Measurements from ENCODE around the gene PRKN. TPM values are rescaled to one million over a fixed set of nuclear protein-coding genes. Genes with fewer than 3 reads are reported as not detected.

Gene PRKN
- total RNA-seq, 1 donor from 2014 or later, result 2.8 TPM

DNA sequence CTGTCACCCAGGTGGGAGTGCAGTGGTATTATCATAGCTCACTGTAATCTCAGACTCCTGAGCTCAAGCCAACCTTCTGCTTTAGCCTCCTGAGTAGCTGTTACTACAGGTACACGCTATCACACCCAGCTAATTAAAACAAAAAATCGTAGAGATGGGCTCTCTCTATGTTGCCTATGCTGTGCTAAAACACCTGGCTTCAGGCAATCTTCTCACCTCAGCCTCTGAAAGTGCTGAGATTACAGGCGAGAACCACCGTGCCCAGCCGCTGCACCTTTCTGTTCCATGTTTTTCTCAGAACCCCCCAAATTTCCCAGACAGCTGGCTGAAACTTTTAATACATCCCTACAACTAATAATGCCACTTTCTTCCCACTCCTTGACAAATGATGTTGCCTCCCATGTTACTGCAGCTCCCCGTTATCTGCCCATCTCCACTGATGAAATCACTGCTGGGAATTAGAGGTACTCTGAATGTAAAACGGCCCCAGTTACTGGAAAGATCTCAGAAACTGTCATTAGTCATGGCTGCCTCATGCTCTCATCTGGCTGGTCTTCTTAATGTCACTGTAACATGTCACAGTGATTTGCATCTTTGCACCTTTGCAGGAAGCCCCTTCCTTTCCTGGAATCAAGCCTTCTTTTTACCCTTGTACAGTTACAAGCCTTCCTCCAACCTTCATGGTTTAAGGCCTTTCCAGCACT, 697.5 kb downstream of the PRKN start:
- Histone ChIP-seq H3K36me3 (no peaks in the 10 kb centered on the region), H3F3A (ENCODE audit: low read depth) (no peaks in the 10 kb centered on the region), H3K79me2 (ENCODE audit: low read depth) (no peaks in the 10 kb centered on the region), H3K27ac (no peak overlapping the region), H3K4me1 (no peaks in the 10 kb centered on the region), H3K27me3 (no peaks in the 10 kb centered on the region), H3K4me2 (no peak overlapping the region), H2AFZ (replicated peaks) (no peak overlapping the region), H3K4me3 (no peak overlapping the region), H3K9me3 (ENCODE audit: low read depth) (no peaks in the 10 kb centered on the region), H4K20me1 (ENCODE audit: low read depth) (no peaks in the 10 kb centered on the region), H3K9ac (no peak overlapping the region)
- Mint-ChIP-seq H3K27ac (no peak overlapping the region), H3K4me1 (no peaks in the 10 kb centered on the region), H3K9me3 (no peaks in the 10 kb centered on the region), H3K4me3 (no peak overlapping the region), H3K36me3 (no peaks in the 10 kb centered on the region), H3K27me3 (ENCODE audit: insufficient read depth, low read depth) (no peaks in the 10 kb centered on the region)
- DNase-seq (ENCODE audit: low spot score), result no peak
- TF ChIP-seq EZH2 (IDR thresholded peaks at IDR 0.05) (no peak), CTCF (IDR thresholded peaks at IDR 0.05) (no peak), EZH2phosphoT487 (IDR thresholded peaks at IDR 0.05) (no peak)

GRCh38 chr6:162026843-162027242, 700.7 kb downstream of the PRKN start:
- TF ChIP-seq EZH2phosphoT487 (IDR thresholded peaks at IDR 0.05), result no peak
- no peak for TF ChIP-seq EZH2 (IDR thresholded peaks at IDR 0.05)
- no peak for TF ChIP-seq CTCF (IDR thresholded peaks at IDR 0.05)

DNA sequence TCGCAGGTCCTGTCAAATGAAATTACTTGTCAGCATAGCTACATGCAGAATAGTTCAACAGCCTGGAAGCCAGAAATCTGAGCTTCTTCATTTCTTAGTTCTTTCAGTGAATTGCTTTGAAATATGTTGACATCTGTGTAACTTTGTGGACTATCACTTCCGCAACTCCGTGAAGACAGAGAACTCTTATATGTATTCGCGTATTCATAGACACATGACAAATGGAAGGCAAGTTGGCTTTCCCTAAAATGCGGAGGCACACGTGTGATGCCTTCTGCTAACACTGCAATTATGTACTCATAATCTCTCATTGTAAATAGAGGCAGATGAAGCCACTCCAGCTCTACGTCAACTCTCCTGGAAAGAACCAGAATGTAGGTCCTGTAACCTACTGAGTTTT, 701.5 kb downstream of the PRKN start:
- Mint-ChIP-seq H3K9me3 (peaks cover 5% of the 10 kb centered on the region), H3K27me3 (ENCODE audit: insufficient read depth, low read depth) (no peaks in the 10 kb centered on the region), H3K27ac (no peak overlapping the region), H3K4me3 (no peak overlapping the region), H3K36me3 (no peaks in the 10 kb centered on the region), H3K4me1 (no peaks in the 10 kb centered on the region)
- no peaks in the 10 kb centered on the region for H3F3A ChIP-seq (ENCODE audit: low read depth)
- H3K27me3 ChIP-seq, result no peaks in the 10 kb centered on the region
- H4K20me1 ChIP-seq (ENCODE audit: low read depth), result no peaks in the 10 kb centered on the region
- no peak overlapping the region for H2AFZ ChIP-seq (replicated peaks)
- no peak overlapping the region for H3K4me2 ChIP-seq
- no peaks in the 10 kb centered on the region for H3K79me2 ChIP-seq (ENCODE audit: low read depth)
- no peak for DNase-seq (ENCODE audit: low spot score)
- no peak overlapping the region for H3K4me3 ChIP-seq
- no peaks in the 10 kb centered on the region for H3K36me3 ChIP-seq
- H3K9me3 ChIP-seq (ENCODE audit: low read depth), result no peaks in the 10 kb centered on the region
- H3K27ac ChIP-seq, result no peak overlapping the region
- H3K9ac ChIP-seq, result no peak overlapping the region
- TF ChIP-seq EZH2 (IDR thresholded peaks at IDR 0.05), result no peak
- TF ChIP-seq EZH2phosphoT487 (IDR thresholded peaks at IDR 0.05), result no peak
- TF ChIP-seq CTCF (IDR thresholded peaks at IDR 0.05), result no peak
- H3K4me1 ChIP-seq, result no peaks in the 10 kb centered on the region

More at GRCh38 chr6:162026843-162027242, 700.7 kb downstream of the PRKN start:
- no peaks in the 10 kb centered on the region for H3K27me3 Mint-ChIP-seq (ENCODE audit: insufficient read depth, low read depth)
- H3K4me3 ChIP-seq, result no peak overlapping the region
- H3K9me3 Mint-ChIP-seq, result peaks cover 5% of the 10 kb centered on the region
- no peaks in the 10 kb centered on the region for H4K20me1 ChIP-seq (ENCODE audit: low read depth)
- no peak overlapping the region for H3K4me3 Mint-ChIP-seq
- no peak overlapping the region for H3K4me2 ChIP-seq
- H3K9me3 ChIP-seq (ENCODE audit: low read depth), result no peaks in the 10 kb centered on the region
- H3K79me2 ChIP-seq (ENCODE audit: low read depth), result no peaks in the 10 kb centered on the region
- no peaks in the 10 kb centered on the region for H3K27me3 ChIP-seq
- no peak overlapping the region for H3K27ac ChIP-seq
- H3K9ac ChIP-seq, result no peak overlapping the region
- no peak overlapping the region for H3K27ac Mint-ChIP-seq
- no peak overlapping the region for H2AFZ ChIP-seq (replicated peaks)
- no peaks in the 10 kb centered on the region for H3K4me1 Mint-ChIP-seq
- no peak for DNase-seq (ENCODE audit: low spot score)
- no peaks in the 10 kb centered on the region for H3K36me3 Mint-ChIP-seq
- no peaks in the 10 kb centered on the region for H3K36me3 ChIP-seq
- H3K4me1 ChIP-seq, result no peaks in the 10 kb centered on the region
- no peaks in the 10 kb centered on the region for H3F3A ChIP-seq (ENCODE audit: low read depth)

All from neural progenitor cell (in vitro differentiated cells).